Left renal cortex interstitium (tissue), 4 donors: ENCODE results near the gene GRIK5. TPM values are rescaled to one million over a fixed set of nuclear protein-coding genes. Genes with fewer than 3 reads are reported as not detected.

Experiments used
- DNase-seq, 4 donors: peaks; one replicate each; pipeline ENCODE4 v3.0.0-alpha.2; 2013; ENCODE audit warnings: low read depth in 4 of 4, low spot score in 2 of 4, missing footprints in 1 of 4
- polyA plus RNA-seq, 4 donors: library from polyadenylated mRNA; unstranded; fragments of 120-200 nt; gene quantifications; one replicate each; pipeline ENCODE4 v1.2.1, GENCODE V29; 2013; ENCODE audit not compliant: insufficient read length in 4 of 4

GRIK5 gene
- polyA plus RNA-seq, 4 donors = 20.3 to 33.9 (median 25.9) TPM

DNA sequence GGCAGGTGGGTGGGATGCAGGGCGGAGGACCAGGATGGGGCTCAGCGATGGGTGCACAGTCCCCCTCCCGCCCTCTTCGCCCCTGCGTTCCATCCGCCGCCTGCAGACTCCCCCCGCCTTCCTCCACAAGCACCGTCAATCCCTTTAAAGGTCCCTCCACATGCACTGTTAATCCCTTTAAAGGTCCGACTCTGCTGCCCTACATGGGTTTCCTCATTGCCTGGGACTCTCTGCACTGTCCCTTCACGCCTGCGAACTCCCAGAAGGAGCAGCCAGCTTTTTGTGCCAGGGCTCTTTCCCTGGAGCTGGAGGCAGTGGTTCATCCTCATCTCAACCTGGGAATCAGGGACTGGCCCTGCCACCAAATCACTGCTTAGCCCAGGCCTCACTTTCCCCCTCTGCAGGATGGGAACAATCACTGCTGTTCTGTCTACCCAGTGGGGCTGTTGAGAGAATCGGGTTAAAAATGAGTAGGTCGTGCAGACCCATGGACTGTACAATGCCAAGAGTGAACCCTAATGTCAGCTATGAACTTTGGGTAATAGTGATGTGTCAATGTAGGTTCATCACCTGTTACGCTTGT lies 26.3 kb upstream of the GRIK5 start:
- DNase-seq = no peak

GRCh38 chr19:42095814-42096230 lies 25.8 kb upstream of the GRIK5 start:
- no peak for DNase-seq

DNA sequence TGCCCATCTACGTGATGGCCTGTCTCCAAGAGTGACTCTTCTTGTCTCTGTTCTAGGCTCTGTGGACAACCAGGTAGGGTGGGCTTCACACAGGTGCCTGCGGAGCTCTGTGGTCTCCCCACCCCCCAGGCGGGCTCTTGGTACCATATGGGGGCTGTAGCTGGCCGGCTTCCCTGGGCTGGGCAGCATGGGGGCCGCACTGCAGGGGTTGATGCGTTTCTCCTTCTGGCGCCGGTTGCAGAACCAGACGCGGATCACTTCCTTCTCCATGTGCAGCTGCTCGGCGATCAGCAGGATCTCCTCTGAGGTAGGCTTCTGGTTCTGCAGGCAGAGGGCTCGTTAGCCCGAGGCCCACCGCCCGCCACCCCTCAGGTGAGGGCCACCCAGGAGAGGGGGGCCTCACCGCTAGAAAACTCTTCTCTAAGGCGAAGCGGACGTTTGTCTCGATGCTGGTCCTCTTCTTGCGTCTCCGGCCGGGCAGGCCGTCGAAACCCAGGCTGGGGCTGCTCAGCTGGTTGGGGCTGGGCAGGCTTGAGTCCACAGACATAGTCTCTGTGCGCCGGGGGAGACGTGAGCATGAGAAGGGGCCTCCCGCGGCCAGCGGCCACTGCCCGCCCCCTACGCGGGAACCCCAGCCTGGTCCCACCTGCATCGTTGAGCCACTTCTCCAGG lies 25.3 kb upstream of the GRIK5 start:
- DNase-seq = no peak

GRCh38 chr19:42093926-42094325 lies 23.9 kb upstream of the GRIK5 start:
- no peak for DNase-seq

DNA sequence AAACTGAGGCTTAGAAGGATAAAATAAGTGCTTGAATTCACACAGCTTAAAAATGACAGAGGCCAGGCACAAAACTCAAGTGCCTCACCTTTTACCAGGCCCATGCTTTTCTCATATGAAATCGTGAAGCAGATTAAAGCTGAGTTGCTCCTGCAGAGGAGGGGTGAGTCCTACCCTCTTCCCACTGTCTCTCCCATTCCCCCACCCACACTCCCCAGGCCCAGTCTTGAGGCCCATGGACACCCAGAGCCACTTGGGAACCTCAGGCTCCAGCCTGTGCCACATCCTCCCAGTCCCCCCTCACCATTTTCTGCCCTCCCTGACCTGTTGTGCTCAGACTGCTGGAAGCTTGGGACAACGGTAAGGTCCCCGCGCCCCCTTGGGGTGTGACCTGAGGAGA lies 23.5 kb upstream of the GRIK5 start:
- no peak for DNase-seq

GRCh38 chr19:42092350-42092749 lies 22.3 kb upstream of the GRIK5 start:
- DNase-seq = no peak

DNA sequence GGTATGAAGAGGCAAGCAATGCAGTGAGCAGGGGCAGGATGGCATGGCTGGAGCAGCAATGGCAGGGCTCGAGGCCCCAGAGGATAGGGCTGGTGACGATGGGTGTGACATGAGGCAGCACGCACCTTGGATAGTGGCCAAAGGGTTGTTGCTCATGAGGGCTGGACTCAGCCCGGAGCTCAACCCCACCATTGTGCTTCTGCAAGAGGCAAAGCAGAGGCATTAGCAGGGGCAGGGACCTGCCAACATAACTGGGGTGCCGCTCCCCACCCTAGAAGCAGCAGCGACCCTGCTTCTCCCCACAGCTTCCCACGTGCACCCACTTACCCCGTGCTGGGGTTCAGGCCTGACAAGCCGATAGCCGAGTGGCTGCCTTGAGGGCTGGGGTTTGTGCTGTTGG lies 21.7 kb upstream of the GRIK5 start:
- DNase-seq = no peak

DNA sequence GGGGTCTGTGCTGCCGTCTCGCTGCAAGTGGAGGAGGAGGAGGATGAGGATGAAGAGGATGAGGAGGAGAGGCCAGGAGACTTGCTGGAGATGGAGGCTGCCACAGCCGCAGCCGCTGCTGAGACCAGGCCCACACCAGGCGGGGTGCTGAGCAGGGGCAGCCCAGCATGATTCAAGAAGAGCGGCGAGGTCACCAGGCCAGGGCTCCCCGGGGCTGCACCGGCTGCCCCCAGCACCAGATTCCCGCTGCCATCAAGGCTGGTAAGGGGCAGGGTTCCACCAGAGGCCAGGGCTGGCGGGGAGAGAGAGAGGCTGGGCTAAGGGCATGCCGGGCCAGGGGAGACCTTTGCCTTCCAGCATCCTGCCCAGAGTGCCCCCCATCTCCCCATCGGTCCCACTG lies 21.3 kb upstream of the GRIK5 start:
- DNase-seq = no peak

DNA sequence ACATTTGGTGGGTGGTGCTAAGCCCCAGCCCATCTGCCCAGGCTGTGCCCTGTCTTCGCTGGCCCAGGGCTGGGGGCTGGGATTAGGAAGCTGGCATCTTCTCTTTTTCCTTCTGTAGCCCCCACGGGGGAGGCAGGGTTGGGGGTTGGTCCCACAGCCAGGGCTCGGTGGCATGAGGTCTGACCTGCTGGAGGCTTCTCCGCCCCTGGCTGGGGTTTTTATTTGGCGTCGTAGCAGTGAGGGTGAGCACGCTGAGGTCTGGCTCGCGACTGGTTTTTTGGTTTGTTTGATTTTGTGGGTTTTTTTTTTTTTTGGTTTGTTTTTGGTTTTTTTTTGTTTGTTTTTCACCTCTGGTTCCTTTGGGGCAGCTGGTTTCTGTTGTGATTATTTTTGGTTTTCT lies 20.7 kb upstream of the GRIK5 start:
- no peak for DNase-seq

GRCh38 chr19:42089772-42090171 lies 19.8 kb upstream of the GRIK5 start:
- DNase-seq = no peak

DNA sequence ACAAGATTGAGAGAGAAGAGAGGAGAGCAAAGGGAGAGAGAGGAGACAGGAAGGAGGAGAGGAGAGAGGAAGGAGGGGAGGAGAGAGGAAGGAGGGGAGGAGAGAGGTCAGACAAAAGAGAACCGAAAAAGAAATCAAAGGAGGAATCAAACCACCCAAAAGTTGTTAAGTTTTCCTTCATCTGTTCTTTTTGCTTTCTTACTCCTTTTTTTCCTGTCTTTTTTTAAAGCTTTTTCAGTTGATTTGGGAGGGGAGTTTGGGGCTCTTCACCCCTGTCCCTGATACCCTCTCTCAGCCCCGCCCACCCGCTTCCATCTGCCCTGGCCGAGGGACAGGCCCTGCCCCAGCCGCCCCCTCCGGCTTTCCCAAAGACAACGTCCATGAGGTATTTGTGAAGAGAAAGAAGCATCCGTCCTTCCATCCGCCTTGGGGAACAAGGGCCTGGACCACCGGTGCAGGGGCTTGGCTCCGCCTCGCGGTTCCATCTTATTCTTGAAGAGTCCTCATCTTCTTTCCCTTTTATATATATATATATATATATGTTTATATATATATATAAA lies 19.3 kb upstream of the GRIK5 start:
- DNase-seq = no peak

DNA sequence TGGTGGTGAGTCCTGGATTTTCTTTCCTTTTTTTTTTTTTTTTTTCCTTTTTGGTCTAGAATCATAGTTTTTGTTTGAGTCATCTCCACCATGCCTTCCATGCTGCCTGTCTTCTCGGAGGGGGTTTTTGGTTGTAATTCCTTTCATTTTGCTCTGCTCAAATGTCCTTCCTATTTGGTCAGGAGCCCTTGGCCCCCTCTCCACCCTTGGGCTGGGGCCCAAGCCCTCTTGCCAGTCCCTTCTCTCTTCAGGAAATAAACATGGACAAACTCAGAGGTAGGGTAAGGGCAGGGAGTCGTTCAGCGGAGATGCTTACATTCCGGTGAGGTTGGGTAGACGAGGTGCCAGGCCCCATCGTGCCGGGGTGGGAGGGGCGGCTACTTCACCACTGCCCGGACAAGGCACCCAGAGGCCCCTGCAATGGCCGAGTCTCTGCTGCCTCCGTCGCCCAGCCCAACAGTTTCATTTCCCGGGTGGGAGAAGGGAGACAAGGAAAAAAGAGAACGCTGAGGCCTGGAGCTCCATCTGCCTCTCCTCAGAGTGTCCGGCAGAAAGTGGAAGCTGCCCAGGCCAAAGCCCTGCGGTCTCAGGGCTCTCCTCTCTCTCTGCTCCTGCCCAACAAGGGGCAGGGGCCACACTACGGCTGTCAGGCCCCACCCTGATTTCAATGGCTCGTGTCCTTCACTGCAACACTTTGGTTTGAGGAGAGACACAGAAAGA lies 18.6 kb upstream of the GRIK5 start:
- DNase-seq = no peak

DNA sequence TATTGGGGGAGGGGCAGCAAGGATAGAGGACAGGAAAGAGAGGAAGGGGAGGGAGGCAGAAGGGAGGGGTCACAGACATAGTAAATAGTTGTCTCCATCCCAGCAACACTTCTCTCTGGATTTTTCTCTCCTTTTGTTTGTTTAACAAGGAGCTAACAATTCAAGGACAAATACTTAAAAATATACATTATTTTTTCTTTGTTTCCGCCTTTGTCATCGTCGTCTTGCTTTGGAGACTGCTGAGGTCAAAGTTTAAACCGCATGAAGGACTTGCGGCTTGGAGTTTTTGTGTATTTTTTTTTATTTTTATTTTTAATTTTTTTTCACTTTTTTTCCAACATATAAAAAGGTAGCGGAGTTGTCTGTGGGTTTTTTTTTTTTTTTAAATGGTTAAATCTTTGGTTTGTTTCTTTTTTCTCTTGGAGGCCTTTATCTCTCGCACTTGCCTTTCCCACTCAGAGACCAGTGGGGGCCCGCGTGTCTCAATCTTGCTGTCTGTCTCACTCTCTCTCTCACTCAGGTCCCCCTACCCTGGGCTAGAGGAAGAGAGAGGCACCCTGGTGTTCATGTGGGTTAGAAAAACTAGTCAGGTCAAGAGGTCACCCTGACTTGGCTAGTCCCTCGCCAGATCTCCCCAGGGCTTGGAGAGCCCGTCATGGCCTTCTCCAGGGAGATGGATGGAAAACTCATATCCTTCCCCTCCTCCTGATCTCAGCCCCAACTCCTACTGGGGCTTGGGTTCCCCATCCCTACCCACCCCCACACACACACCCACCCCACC lies 17.0 kb upstream of the GRIK5 start:
- DNase-seq = no peak

DNA sequence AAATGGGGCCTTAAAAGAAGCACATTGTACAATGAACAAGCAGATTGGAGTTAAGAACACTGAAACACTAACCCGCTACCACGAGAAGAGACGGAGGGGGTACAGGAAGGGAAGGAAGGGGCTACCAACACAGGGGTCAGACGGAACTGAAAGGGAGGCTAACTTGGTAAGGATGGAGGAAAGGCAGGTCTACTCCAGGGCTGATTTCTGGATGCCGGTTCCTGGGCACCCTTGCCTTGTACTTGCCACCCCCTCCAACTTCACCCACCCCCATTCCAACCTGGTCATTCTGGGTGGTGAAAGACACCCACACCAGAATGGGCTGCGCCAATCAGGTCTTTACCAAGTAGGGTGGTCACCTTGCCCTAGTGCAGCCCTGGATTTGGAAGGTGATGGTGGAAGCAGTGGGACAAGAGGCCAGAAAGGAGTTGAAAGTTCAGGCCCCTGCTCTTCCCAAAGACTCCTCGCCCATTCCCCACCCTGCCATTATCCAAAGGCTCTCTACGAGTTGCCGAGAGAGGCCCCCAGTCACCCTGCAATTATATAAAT lies 16.3 kb upstream of the GRIK5 start:
- DNase-seq = no peak

GRCh38 chr19:42083537-42083936 lies 13.5 kb upstream of the GRIK5 start:
- DNase-seq = no peak

- DNase-seq = no peak
These were observed 11.7 kb upstream of the GRIK5 start for GRCh38 chr19:42081584-42082203.

GRCh38 chr19:42080764-42081375 lies 10.9 kb upstream of the GRIK5 start:
- DNase-seq = no peak

- DNase-seq = no peak
These were observed 10.1 kb upstream of the GRIK5 start for GRCh38 chr19:42079886-42080763.

DNA sequence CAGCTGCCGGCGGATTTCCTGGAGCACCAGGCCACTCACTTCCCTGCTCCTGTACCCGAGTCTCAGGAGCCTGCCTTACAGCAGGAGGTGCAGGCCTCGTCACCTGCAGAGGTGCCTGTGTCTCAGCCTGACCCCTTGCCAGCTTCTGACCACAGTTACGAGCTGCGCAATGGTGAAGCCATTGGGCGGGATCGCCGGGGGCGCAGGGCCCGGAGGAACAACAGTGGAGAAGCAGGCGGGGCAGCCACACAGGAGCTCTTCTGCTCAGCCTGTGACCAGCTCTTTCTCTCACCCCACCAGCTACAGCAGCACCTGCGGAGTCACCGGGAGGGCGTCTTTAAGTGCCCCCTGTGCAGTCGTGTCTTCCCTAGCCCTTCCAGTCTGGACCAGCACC lies 9.3 kb upstream of the GRIK5 start:
- no peak for DNase-seq
